ENCODE data around the gene PAX6. TPM values are rescaled to one million over a fixed set of nuclear protein-coding genes. Genes with fewer than 3 reads are reported as not detected.
A peak's percentile ranks its signal among the peaks of the same experiment; 100 is the strongest.

The PAX6 gene
- total and polyA plus RNA-seq, 2 of the 13 experiments (the other 11 are each of a cell fraction or from before 2014, with no cell fraction given) = 0.15 to 1.1 TPM

DNA sequence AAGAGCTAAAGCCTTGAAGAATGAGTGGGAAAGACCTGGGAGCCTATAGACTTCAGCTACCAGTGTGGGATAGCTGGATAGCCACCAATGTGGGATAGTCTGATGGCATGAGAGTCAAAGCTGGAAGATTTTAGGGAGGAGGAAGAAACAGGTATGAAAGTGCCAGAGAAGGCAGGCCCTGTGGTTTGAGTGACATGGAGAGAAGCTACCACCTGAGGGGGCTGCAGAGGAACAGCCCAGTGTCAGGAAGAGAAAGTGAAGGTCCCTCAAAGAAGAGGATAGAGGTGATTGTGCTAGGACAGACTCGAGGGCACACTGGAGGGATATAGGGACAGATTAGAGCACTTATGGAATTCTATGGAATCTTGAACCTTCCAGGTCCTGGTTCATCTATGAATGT, 23.1 kb upstream of the PAX6 start (continued):
- TF ChIP-seq, protein P1, sequence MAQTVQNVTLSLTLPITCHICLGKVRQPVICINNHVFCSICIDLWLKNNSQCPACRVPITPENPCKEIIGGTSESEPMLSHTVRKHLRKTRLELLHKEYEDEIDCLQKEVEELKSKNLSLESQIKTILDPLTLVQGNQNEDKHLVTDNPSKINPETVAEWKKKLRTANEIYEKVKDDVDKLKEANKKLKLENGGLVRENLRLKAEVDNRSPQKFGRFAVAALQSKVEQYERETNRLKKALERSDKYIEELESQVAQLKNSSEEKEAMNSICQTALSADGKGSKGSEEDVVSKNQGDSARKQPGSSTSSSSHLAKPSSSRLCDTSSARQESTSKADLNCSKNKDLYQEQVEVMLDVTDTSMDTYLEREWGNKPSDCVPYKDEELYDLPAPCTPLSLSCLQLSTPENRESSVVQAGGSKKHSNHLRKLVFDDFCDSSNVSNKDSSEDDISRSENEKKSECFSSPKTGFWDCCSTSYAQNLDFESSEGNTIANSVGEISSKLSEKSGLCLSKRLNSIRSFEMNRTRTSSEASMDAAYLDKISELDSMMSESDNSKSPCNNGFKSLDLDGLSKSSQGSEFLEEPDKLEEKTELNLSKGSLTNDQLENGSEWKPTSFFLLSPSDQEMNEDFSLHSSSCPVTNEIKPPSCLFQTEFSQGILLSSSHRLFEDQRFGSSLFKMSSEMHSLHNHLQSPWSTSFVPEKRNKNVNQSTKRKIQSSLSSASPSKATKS (CRISPR knock-in tag; IDR thresholded peaks at IDR 0.05) = no peak

DNA sequence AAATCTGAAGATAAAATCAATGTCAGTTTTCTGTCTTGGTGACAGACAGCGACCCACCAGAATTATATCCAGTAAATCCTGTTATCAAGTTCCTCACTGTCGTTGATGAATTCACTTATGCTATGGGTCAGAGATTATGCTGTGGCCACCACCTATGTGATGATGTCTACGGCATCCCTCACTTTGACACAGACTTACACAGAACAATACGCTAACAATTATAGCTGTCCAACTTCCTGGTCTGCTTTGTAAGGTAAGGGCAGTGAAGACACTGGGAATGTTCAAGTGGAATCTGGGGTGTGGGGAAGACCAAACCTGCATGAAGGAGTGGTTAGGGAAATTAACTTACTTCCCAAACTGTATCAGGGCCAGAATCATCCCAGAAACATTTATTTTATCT, 19.3 kb upstream of the PAX6 start:
- intact Hi-C loops (cut with micrococcal nuclease; ENCODE audit: unreplicated experiment) (no loop called here), in situ Hi-C loops (cut with HindIII; ENCODE audit: extremely low pct_ligation_motif_present, low pct_unique_long_range_greater_than_20kb) (no loop called here)
- H3K9me3 ChIP-seq (ENCODE audit: low read length) = no peaks in the 10 kb centered on the region
- ATAC-seq (no peak), DNase-seq (ENCODE audit: low spot score) (no peak), FAIRE-seq (no peak)
- H2AFZ ChIP-seq (ENCODE audit: low read length) = no peak overlapping the region
- ChIA-PET CTCF (ENCODE audit: low intra/inter-chr PET ratio, low total read pairs) (no interaction called here), POLR2A (no interaction called here)
- no peak overlapping the region for H3K9ac ChIP-seq (ENCODE audit: insufficient read depth, low read depth, low read length)
- no peaks in the 10 kb centered on the region for H3K79me2 ChIP-seq (ENCODE audit: insufficient read depth, low read length)
- no peak overlapping the region for H3K27ac ChIP-seq (ENCODE audit: extremely low read length, insufficient read depth, low read length)
- H3K4me1 ChIP-seq (ENCODE audit: insufficient read depth, low read length) = 0 out of 2 replicates have a peak, but pooled peaks cover 8% of the 10 kb centered on the region
- H3K4me2 ChIP-seq (ENCODE audit: low read depth, low read length) = no peak overlapping the region
- H4K20me1 ChIP-seq (ENCODE audit: insufficient read depth, low read length) = no peaks in the 10 kb centered on the region; the same call in 1 of the 2 replicates
- H3K27me3 ChIP-seq (ENCODE audit: control insufficient read depth in 1 of 2, insufficient read depth in 2 of 2, low read length in 2 of 2) = peaks cover 4 to 40% of the 10 kb centered on the region in 2 experiments
- WGBS (ENCODE audit: low lambda C conversion rate) = 2% methylated on average over 4 of the region's 4 CpGs
- no peak overlapping the region for H3K4me3 ChIP-seq (replicated peaks in 1 of 3; ENCODE audit: insufficient read depth in 1 of 3, low read depth in 2 of 3, low read length in 3 of 3)
- no peaks in the 10 kb centered on the region for H3K36me3 ChIP-seq (replicated peaks in 1 of 2; ENCODE audit: control insufficient read depth in 1 of 2, insufficient read depth in 2 of 2, low read length in 2 of 2)
- no peak for TF ChIP-seq SMAD9 (CRISPR knock-in tag; IDR thresholded peaks at IDR 0.05)
- TF ChIP-seq KMT2A (CRISPR knock-in tag; IDR thresholded peaks at IDR 0.05) = no peak
- TF ChIP-seq YY1 (IDR thresholded peaks at IDR 0.05; ENCODE audit: insufficient read depth, insufficient replicate concordance, low read depth, low read length) = no peak
- no TSS peak for BruUV-seq (replicated peaks)

DNA sequence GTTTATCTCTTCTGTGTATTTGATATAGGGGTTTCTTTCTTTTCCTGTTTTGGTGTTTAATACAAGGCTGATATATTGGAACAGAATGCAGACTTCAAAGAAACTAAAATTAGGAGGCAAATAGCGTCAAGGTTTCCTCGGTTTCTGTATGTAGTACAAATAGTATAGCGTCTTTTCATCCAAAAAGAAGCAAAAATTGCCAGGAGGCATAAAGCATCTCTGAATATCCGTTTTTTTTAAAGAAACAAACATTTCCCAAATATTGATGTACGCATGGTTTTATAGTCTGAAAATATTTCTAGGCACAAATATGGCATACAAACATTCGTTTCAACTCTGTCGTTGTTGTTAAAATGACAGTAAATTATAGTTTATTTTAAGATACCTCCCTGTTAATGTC, 17.1 kb upstream of the PAX6 start:
- Histone ChIP-seq H2AFZ (ENCODE audit: low read length) (no peak overlapping the region), H3K36me3 (replicated peaks in 1 of 2; ENCODE audit: control insufficient read depth in 1 of 2, insufficient read depth in 2 of 2, low read length in 2 of 2) (no peaks in the 10 kb centered on the region), H3K9ac (ENCODE audit: insufficient read depth, low read depth, low read length) (no peak overlapping the region), H3K4me2 (ENCODE audit: low read depth, low read length) (no peak overlapping the region), H3K4me1 (ENCODE audit: insufficient read depth, low read length) (0 out of 2 replicates have a peak, but pooled peaks cover 8% of the 10 kb centered on the region), H3K4me3 (replicated peaks in 1 of 3; ENCODE audit: insufficient read depth in 1 of 3, low read depth in 2 of 3, low read length in 3 of 3) (no peak overlapping the region), H3K27ac (ENCODE audit: extremely low read length, insufficient read depth, low read length) (no peak overlapping the region), H4K20me1 (ENCODE audit: insufficient read depth, low read length) (no peaks in the 10 kb centered on the region; the same call in 1 of the 2 replicates), H3K79me2 (ENCODE audit: insufficient read depth, low read length) (no peaks in the 10 kb centered on the region), H3K9me3 (ENCODE audit: low read length) (no peaks in the 10 kb centered on the region), H3K27me3 (ENCODE audit: control insufficient read depth in 1 of 2, insufficient read depth in 2 of 2, low read length in 2 of 2) (peaks cover 6 to 62% of the 10 kb centered on the region in 2 experiments)
- BruUV-seq (replicated peaks) = no TSS peak
- WGBS (ENCODE audit: low lambda C conversion rate) = 55% methylated on average over 7 of the region's 7 CpGs
- TF ChIP-seq ZNF550 (CRISPR knock-in tag; IDR thresholded peaks at IDR 0.05; ENCODE audit: borderline replicate concordance) (no peak), ZNF382 (CRISPR knock-in tag; IDR thresholded peaks at IDR 0.05; ENCODE audit: borderline replicate concordance) (no peak), FOXP1 (IDR thresholded peaks at IDR 0.05) (no peak), FOXP1 (CRISPR knock-in tag; IDR thresholded peaks at IDR 0.05) (no peak), CBX2 (IDR thresholded peaks at IDR 0.05; ENCODE audit: low read depth, low read length) (0 out of 2 replicates have a peak, but pooled peaks have one; percentile 45), CBX2 (CRISPR knock-in tag; IDR thresholded peaks at IDR 0.05; ENCODE audit: low read depth) (no peak), REXO4 (CRISPR knock-in tag; IDR thresholded peaks at IDR 0.05; ENCODE audit: borderline replicate concordance) (no peak), ZBTB42 (CRISPR knock-in tag; IDR thresholded peaks at IDR 0.05) (no peak), SIX1 (CRISPR knock-in tag; IDR thresholded peaks at IDR 0.05; ENCODE audit: borderline replicate concordance) (no peak)
- intact Hi-C loops (cut with micrococcal nuclease; ENCODE audit: unreplicated experiment) = loop anchor here (5.0 kb wide), 1 partner anchor 186 kb away; no protein-coding TSS in a partner anchor
- FAIRE-seq (no peak), ATAC-seq (no peak), DNase-seq (ENCODE audit: low spot score) (no peak)
- in situ Hi-C loops (cut with HindIII; ENCODE audit: extremely low pct_ligation_motif_present, low pct_unique_long_range_greater_than_20kb) = loop anchor here (10.0 kb wide), 1 partner anchor 343 kb away; no protein-coding TSS in a partner anchor
- ChIA-PET CTCF (ENCODE audit: low intra/inter-chr PET ratio, low total read pairs) (no interaction called here), POLR2A (no interaction called here)
